ENCODE measurements around the gene MYO6.

MYO6 gene

GRCh38 chr6:75755704-75756103, 6.7 kb downstream of the MYO6 start:
- Mint-ChIP-seq H3K4me1 (peaks cover 4% of the 10 kb centered on the region), H3K27ac (no peak overlapping the region), H3K4me3 (no peak overlapping the region), H3K36me3 (no peaks in the 10 kb centered on the region), H3K9me3 (no peaks in the 10 kb centered on the region)
- DNase-seq (ENCODE audit: low spot score in 2 of 2) = no peak
- no peak for ATAC-seq

GRCh38 chr6:75757295-75757694, 8.3 kb downstream of the MYO6 start:
- ATAC-seq (no peak), DNase-seq (ENCODE audit: low spot score in 2 of 2) (no peak)
- Mint-ChIP-seq H3K4me1 (peaks cover 4% of the 10 kb centered on the region), H3K36me3 (no peaks in the 10 kb centered on the region), H3K9me3 (no peaks in the 10 kb centered on the region), H3K4me3 (no peak overlapping the region), H3K27ac (no peak overlapping the region)

GRCh38 chr6:75758061-75758460, 9.0 kb downstream of the MYO6 start:
- no peaks in the 10 kb centered on the region for H3K36me3 Mint-ChIP-seq
- H3K4me1 Mint-ChIP-seq = peaks cover 4% of the 10 kb centered on the region
- H3K9me3 Mint-ChIP-seq = no peaks in the 10 kb centered on the region
- H3K4me3 Mint-ChIP-seq = no peak overlapping the region
- no peak for ATAC-seq
- no peak for DNase-seq (ENCODE audit: low spot score in 2 of 2)
- H3K27ac Mint-ChIP-seq = no peak overlapping the region

GRCh38 chr6:75759207-75759606, 10.2 kb downstream of the MYO6 start:
- peaks cover 4% of the 10 kb centered on the region for H3K4me1 Mint-ChIP-seq
- H3K9me3 Mint-ChIP-seq = no peaks in the 10 kb centered on the region
- DNase-seq (ENCODE audit: low spot score in 2 of 2) = no peak
- no peak overlapping the region for H3K27ac Mint-ChIP-seq
- H3K36me3 Mint-ChIP-seq = no peaks in the 10 kb centered on the region
- no peak for ATAC-seq
- no peak overlapping the region for H3K4me3 Mint-ChIP-seq

GRCh38 chr6:75760320-75760719, 11.3 kb downstream of the MYO6 start:
- DNase-seq (ENCODE audit: low spot score in 2 of 2) (no peak), ATAC-seq (no peak)
- H3K4me1 Mint-ChIP-seq = peaks cover 4% of the 10 kb centered on the region

GRCh38 chr6:75761489-75761888, 12.4 kb downstream of the MYO6 start:
- no peak for ATAC-seq
- peaks cover 4% of the 10 kb centered on the region for H3K4me1 Mint-ChIP-seq
- H3K36me3 Mint-ChIP-seq = no peaks in the 10 kb centered on the region
- no peaks in the 10 kb centered on the region for H3K9me3 Mint-ChIP-seq
- DNase-seq (ENCODE audit: low spot score in 2 of 2) = no peak
- no peak overlapping the region for H3K4me3 Mint-ChIP-seq
- H3K27ac Mint-ChIP-seq = no peak overlapping the region

More at GRCh38 chr6:75760320-75760719, 11.3 kb downstream of the MYO6 start:
- no peaks in the 10 kb centered on the region for H3K36me3 Mint-ChIP-seq
- no peak overlapping the region for H3K4me3 Mint-ChIP-seq
- no peaks in the 10 kb centered on the region for H3K9me3 Mint-ChIP-seq
- H3K27ac Mint-ChIP-seq = no peak overlapping the region

- H3K36me3 Mint-ChIP-seq = no peaks in the 10 kb centered on the region
- DNase-seq (ENCODE audit: low spot score in 2 of 2) = no peak
- H3K9me3 Mint-ChIP-seq = no peaks in the 10 kb centered on the region
- no peak for ATAC-seq
- no peak overlapping the region for H3K4me3 Mint-ChIP-seq
- peaks cover 4% of the 10 kb centered on the region for H3K4me1 Mint-ChIP-seq
- H3K27ac Mint-ChIP-seq = no peak overlapping the region
Measured at GRCh38 chr6:75762063-75762462, 13.0 kb downstream of the MYO6 start.

- no peak overlapping the region for H3K4me3 Mint-ChIP-seq
- H3K9me3 Mint-ChIP-seq = no peaks in the 10 kb centered on the region
- no peak overlapping the region for H3K27ac Mint-ChIP-seq
- DNase-seq (ENCODE audit: low spot score in 2 of 2) (no peak), ATAC-seq (no peak)
- no peaks in the 10 kb centered on the region for H3K4me1 Mint-ChIP-seq
- no peaks in the 10 kb centered on the region for H3K36me3 Mint-ChIP-seq
Measured at GRCh38 chr6:75766387-75766786, 17.3 kb downstream of the MYO6 start.

GRCh38 chr6:75770844-75771243, 21.8 kb downstream of the MYO6 start:
- no peak overlapping the region for H3K27ac Mint-ChIP-seq
- H3K4me3 Mint-ChIP-seq = no peak overlapping the region
- no peaks in the 10 kb centered on the region for H3K9me3 Mint-ChIP-seq
- no peaks in the 10 kb centered on the region for H3K36me3 Mint-ChIP-seq
- no peaks in the 10 kb centered on the region for H3K4me1 Mint-ChIP-seq
- no peak for DNase-seq (ENCODE audit: low spot score in 2 of 2)
- no peak for ATAC-seq

- no peaks in the 10 kb centered on the region for H3K36me3 Mint-ChIP-seq
- DNase-seq (ENCODE audit: low spot score in 2 of 2) (no peak), ATAC-seq (no peak)
- H3K4me1 Mint-ChIP-seq = peaks cover 6% of the 10 kb centered on the region
- H3K4me3 Mint-ChIP-seq = no peak overlapping the region
- H3K9me3 Mint-ChIP-seq = no peaks in the 10 kb centered on the region
- no peak overlapping the region for H3K27ac Mint-ChIP-seq
Measured at GRCh38 chr6:75775219-75775618, 26.2 kb downstream of the MYO6 start.

GRCh38 chr6:75776461-75776860, 27.4 kb downstream of the MYO6 start:
- Mint-ChIP-seq H3K9me3 (no peaks in the 10 kb centered on the region), H3K27ac (no peak overlapping the region), H3K4me3 (no peak overlapping the region)

GRCh38 chr6:75778757-75779156, 29.7 kb downstream of the MYO6 start:
- DNase-seq (ENCODE audit: low spot score in 2 of 2) = no peak
- Mint-ChIP-seq H3K4me1 (peaks cover 22% of the 10 kb centered on the region), H3K4me3 (no peak overlapping the region), H3K27ac (no peak overlapping the region), H3K36me3 (no peaks in the 10 kb centered on the region), H3K9me3 (no peaks in the 10 kb centered on the region)
- no peak for ATAC-seq

More at GRCh38 chr6:75776461-75776860, 27.4 kb downstream of the MYO6 start:
- Mint-ChIP-seq H3K36me3 (no peaks in the 10 kb centered on the region), H3K4me1 (peaks cover 11% of the 10 kb centered on the region)
- DNase-seq (ENCODE audit: low spot score in 2 of 2) (no peak), ATAC-seq (no peak)

- Mint-ChIP-seq H3K9me3 (no peaks in the 10 kb centered on the region), H3K4me1 (peaks cover 23% of the 10 kb centered on the region), H3K27ac (no peak overlapping the region), H3K36me3 (no peaks in the 10 kb centered on the region), H3K4me3 (no peak overlapping the region)
- no peak for DNase-seq (ENCODE audit: low spot score in 2 of 2)
- ATAC-seq = no peak
Measured at GRCh38 chr6:75786152-75786551, 37.1 kb downstream of the MYO6 start.

- peaks cover 8% of the 10 kb centered on the region for H3K4me1 Mint-ChIP-seq
- H3K4me3 Mint-ChIP-seq = no peak overlapping the region
- H3K27ac Mint-ChIP-seq = no peak overlapping the region
- H3K9me3 Mint-ChIP-seq = no peaks in the 10 kb centered on the region
- DNase-seq (ENCODE audit: low spot score in 2 of 2) = no peak
- no peaks in the 10 kb centered on the region for H3K36me3 Mint-ChIP-seq
- no peak for ATAC-seq
Measured at GRCh38 chr6:75788894-75789293, 39.9 kb downstream of the MYO6 start.

GRCh38 chr6:75791881-75792280, 42.8 kb downstream of the MYO6 start:
- H3K4me3 Mint-ChIP-seq = no peak overlapping the region
- ATAC-seq (no peak), DNase-seq (ENCODE audit: low spot score in 2 of 2) (no peak)
- H3K36me3 Mint-ChIP-seq = no peaks in the 10 kb centered on the region
- no peaks in the 10 kb centered on the region for H3K9me3 Mint-ChIP-seq
- H3K4me1 Mint-ChIP-seq = peaks cover 8% of the 10 kb centered on the region
- H3K27ac Mint-ChIP-seq = no peak overlapping the region

- no peaks in the 10 kb centered on the region for H3K9me3 Mint-ChIP-seq
- no peaks in the 10 kb centered on the region for H3K36me3 Mint-ChIP-seq
- no peaks in the 10 kb centered on the region for H3K4me1 Mint-ChIP-seq
- H3K27ac Mint-ChIP-seq = no peak overlapping the region
- no peak overlapping the region for H3K4me3 Mint-ChIP-seq
- ATAC-seq = no peak
- no peak for DNase-seq (ENCODE audit: low spot score in 2 of 2)
Measured at GRCh38 chr6:75794351-75794846, 45.4 kb downstream of the MYO6 start.

All from stimulated activated effector memory CD8-positive, alpha-beta T cell treated with anti-CD3 and anti-CD28 coated beads, Interleukin-12 subunit alpha, Interleukin-12 subunit beta, amount 100 ng/mL, for 72 hours (primary cell).